Measurements from ENCODE around the gene PLAAT4. TPM values are rescaled to one million over a fixed set of nuclear protein-coding genes. Genes with fewer than 3 reads are reported as not detected.
"Not testable (repeated sequence)": the region's sequence is repeated elsewhere in the genome, so short reads cannot be mapped to it uniquely, and the experiment has no call there.

PLAAT4 gene
- total RNA-seq, 1 donor: 52.0 TPM

DNA sequence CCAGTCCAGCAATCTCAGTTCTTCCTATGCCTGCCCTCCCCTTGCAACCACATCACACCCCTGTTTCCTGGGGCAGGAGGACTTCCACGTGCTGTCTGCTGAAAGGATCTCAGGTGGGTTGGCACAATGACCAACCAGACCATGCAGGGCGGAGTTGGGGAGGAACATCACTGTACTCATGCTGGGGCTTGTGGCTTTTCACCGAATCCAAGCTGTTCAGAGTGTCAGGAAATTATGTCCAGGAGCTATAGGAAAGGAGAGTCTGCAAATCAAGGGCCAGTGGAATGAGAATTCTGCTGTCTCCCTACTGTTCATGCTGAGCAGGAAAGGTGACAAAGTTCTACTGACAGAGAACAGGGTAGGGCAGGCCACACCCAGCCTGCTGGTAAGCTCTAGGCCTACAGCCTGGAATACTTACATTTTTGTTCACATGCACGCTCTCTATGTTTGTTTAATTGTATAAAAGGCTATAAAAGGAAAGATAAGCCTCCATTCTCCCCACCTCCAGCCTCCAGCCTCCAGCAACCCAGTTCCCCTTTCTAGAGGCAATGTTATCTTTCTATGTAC lies 28.3 kb downstream of the PLAAT4 start:
- DNase-seq (ENCODE audit: low read depth in 2 of 3, low spot score in 2 of 3): no peak

DNA sequence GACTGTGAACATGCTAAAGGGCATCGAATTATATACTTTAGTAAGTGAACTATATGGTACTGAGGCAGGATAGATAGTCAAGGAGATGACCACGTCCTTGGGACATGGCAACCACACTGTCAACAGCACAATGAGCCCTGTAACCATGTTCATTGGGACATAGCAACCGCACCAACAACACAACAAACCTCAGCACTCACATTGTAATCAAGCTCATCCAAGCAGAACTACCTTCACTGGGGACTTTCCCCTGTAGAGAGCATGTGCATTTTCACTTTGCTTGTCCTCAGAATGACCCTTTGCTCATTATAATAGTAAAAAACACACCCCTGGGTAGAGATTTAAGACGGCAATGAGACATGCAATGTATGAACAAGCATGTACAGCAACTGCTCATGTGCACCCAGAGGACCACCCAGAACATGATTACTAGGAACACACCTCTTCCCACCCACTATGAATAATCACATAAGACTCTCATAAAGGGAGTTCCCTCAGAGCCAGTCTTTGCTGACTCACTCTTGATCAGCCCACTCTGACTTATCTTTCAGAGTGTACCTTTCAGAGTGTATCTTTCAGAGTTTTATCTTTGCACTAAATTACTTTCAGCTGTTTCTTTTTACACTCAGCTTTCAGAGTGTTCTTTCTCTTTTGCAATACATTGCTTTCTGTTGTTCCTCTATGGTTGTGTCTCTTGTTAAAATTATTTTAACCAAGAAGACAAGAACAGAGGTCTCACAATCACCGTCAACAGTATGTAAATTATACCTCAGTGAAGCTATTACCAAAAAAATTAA lies 30.6 kb downstream of the PLAAT4 start:
- DNase-seq (ENCODE audit: low read depth in 2 of 3, low spot score in 2 of 3): peak; percentile 50 to 92 (median 91)

DNA sequence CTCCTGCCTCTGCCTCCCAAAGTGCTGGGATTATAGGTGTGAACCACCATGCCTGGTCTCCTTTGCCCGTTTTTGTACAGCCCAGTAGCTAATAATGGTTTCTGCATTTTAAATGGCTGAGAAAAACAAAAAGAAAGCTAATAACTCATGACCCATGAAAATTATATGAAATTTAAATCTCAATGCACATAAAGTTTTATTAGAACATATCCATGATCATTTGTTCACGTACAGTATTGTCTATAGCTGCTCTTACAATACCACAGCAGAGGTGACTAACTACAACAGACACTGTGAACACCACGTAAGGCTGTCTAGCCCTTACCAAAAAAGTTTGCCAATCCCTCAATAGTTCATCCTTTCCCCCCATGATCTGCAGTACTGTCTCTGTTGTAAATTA lies 33.0 kb downstream of the PLAAT4 start:
- DNase-seq (ENCODE audit: low read depth in 2 of 3, low spot score in 2 of 3): no peak

DNA sequence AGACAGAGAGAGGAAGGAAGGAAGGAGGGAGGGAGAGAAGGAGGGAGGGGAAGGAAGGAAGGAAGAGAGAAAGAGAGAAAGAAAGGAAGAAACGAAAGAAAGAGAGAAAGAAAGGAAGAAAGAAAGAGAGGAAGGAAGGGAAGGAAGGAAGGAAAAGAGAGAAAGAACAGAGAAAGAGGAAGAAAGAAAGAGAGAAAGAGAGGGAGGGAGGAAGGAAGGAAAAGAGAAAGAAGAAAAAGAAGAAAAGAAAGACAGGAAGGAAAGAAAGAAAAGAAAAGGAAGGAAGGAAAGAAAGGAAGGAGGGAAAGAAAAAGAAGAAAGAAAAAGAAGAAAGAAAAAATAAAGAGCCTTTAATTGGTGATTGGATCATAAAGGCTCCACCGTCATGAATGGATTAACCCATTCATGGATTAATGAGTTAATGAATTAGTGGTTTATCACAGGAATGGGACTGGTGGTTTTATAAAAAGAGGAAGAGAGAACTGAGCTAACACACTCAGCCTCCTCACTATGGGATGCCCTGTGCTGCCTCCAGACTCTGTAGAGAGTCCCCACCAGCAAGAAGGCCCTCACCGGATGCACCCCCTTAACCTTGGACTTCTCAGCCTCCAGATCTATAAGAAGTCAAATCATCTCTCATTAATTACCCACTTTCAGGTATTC lies 35.5 kb downstream of the PLAAT4 start:
- peak in 1 of 3 donors; percentile 30 for DNase-seq (ENCODE audit: low read depth in 2 of 3, low spot score in 2 of 3)

DNA sequence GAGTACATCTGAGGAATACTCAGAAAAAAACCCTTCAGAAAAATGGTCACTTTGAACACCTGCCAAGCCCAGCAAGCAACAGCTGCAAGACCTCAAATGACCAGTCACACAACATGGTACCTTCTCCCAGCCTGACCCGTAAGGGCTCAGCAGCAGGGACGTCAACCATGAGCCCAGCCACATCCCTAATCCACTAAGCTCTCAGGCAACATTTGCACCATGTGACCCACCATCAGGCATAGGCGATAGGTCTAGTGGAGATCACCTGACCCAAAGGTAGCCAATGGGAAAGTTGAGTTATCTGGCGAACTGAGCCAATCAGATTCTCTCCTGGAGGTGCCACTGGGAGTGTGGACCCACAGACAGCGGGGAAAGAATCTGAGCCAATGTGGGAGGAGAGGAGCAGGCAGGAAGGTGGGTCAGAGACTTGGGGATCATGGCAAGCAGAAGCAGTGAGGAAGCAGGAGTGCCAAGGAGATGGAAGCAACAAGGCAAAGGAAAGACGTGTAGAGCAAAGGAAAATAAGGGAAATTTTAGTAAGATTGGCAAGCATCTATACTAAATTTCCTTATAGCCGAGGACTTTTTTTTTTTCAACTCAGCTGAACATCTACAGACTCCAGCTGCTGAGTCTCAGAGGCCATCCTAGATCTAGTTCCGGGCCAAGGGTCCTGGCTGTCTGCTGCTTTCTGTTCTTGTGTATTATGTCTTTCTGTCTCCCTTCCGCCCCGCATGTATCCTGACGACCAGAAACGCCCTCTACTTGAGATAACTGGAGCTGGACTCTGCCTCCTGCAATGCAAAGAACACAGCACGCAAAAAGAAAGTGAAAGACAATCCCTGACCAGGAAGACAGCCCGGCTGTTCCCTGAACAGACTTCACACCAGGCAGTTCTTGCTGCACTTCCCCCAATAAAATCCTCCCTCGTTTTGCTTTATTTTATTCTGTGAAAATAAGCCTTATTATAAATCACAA lies 37.6 kb downstream of the PLAAT4 start:
- peak in 2 of 3 donors; percentile 81 to 82 for DNase-seq (ENCODE audit: low read depth in 2 of 3, low spot score in 2 of 3)

DNA sequence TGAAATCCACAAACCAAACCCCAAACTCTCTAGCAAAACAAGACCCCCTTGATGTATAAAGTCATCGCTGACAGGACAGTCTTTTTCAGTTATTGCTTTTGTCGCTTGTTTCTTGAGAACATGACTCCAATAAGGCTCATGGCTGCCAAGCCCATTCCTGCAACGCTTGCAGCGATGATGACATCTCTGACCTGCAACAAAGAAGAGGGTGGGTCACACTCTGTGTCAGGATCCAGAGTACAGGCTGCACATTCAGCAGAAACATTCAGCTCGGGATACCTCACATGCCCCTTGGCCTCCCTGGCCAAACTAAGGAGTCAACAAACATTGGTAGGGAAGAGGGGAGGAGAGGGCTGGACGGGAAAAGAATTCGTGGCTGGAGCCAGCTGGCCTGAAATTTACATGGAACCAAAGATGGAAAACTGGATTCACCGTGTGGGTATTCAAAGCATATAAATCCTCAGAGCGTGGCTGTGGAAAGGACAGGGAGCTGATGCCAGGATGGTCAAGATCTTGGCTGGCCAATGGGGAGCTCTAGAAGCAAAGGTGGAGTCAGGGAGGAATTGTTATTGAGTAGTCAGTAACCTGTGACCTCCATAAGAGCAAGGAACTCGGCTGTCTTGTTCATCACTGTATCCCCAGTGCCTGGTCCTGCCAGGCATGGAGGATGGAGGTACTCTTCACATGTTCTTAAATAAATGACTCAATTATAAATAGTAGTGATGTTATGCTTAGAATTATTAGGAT lies 38.4 kb downstream of the PLAAT4 start:
- no peak for DNase-seq (ENCODE audit: low read depth in 2 of 3, low spot score in 2 of 3)

DNA sequence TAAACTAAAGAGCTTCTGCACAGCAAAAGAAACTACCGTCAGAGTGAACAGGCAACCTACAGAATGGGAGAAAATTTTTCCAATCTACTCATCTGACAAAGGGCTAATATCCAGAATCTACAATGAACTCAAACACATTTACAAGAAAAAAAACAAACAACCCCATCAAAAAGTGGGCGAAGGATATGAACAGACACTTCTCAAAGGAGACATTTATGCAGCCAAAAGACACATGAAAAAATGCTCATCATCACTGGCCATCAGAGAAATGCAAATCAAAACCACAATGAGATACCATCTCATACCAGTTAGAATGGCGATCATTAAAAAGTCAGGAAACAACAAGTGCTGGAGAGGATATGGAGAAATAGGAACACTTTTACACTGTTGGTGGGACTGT lies 42.3 kb downstream of the PLAAT4 start:
- not testable (repeated sequence) for DNase-seq (ENCODE audit: low read depth in 2 of 3, low spot score in 2 of 3)

DNA sequence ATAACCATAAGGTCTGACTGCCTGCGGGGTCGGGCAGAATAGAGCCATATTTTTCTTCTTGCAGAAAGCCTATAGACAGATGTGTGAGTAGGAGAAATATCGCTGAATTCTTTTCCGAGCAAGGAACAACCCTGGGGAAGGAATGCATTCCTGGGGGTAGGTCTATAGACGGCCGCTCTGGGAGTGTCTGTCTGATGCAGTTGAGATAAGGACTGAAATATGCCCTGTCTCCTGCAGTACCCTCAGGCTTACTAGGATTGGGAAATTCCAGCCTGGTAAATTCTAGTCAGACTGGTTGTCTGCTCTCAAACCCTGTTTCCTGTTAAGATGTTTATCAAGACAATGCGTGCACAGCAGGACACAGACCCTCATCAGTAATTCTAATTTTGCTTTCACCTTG lies 44.6 kb downstream of the PLAAT4 start:
- DNase-seq (ENCODE audit: low read depth in 2 of 3, low spot score in 2 of 3): not testable (repeated sequence)

DNA sequence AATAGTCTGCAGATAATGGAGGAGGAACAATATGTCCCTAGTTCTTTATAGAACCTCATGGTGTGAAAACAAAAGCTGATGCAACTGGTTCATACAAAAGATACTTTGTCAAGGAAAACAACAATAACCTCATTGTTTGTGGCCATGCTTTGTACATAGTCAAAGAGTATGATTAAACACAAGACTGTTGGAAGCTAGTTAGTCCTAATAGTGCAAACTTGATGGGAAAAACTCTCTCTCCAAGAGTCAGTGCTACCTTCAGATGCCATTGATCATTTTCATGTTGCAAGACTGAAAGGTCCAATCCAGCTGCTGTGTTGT lies 46.7 kb downstream of the PLAAT4 start:
- DNase-seq (ENCODE audit: low read depth in 2 of 3, low spot score in 2 of 3): no peak

DNA sequence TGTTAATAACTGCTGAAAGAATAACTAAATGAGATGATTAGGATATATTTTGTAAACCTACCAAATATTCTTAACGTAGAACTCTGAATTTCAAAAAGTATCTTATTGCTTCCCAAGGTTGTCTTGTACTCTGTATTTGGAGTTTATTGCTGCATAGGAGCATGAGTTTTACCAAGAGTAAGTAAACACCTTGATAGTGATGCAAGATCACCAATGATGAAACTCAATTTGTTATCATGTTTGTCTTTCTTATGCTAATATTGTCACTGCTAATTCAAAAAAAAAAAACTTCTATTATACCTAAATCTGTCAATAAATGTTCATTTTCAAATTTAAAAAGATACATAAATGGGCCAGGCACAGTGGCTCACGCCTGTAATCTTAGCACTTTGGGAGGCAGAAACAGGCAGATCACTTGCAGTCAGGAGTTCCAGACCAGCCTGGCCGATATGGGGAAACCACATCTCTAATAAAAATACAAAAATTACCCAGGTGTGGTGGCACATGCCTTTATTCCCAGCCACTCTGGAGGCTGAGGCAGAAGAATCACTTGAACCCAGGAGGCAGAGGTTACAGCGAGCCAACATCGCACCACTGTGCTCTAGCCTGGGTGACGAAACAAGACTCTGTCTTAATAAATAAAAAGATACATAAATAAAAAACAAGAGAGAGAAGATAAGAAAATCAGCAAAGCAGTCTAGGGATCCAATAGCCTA lies 50.0 kb downstream of the PLAAT4 start:
- DNase-seq (ENCODE audit: low read depth in 2 of 3, low spot score in 2 of 3): no peak

DNA sequence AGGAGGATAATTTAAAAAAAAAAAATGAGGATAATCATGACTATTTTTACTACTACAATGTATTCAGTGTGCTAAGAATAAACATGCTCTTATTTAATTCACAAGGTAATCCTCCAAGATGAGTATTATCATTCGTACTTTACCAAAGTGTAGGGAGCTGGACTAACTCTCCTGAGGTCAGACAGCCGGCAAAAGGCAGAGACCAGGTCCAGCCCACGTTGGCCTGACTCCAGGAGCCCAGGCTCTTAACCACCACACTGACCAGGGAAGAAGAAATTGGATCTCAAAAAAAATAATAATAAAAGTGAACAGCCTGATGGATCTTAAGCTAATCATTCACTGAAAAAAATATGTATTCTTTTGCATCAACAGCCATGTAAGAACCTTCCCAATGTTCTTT lies 52.4 kb downstream of the PLAAT4 start:
- no peak for DNase-seq (ENCODE audit: low read depth in 2 of 3, low spot score in 2 of 3)

DNA sequence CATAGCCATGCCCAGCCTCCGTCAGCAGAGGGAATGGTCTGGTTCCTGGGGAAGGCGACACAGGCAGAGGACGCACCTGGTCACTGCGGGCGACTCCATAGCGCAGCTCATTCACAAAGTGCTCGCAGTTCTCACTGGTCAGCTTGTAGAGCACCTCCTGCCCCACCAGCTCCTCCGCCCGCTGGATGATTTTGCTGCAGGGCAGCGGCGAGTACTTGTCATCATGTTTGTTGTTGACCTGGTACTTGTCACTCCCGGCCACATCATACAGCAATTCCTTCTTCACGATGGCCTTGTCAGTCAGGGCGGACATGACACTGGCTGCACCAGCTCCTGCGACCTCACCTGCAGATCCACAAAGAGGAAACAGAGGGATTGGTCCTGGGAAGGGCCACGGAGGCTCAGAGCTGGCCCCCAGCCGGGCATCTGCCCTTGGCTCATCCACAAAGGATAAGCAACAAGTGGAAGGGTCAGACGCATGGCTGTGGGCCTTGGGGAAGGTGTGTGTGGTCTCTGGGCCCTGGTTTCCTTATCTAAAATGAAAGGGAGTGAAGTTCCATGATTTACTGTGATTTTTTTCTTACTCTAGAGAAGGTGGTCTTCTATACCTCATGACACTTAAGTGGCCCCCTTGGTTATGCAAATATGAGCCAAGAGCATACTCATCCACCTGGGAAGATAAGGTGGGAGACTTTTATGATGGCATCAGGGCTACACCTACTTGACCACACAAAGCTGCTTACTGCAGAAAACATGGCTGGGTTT lies 53.6 kb downstream of the PLAAT4 start:
- no peak for DNase-seq (ENCODE audit: low read depth in 2 of 3, low spot score in 2 of 3)

DNA sequence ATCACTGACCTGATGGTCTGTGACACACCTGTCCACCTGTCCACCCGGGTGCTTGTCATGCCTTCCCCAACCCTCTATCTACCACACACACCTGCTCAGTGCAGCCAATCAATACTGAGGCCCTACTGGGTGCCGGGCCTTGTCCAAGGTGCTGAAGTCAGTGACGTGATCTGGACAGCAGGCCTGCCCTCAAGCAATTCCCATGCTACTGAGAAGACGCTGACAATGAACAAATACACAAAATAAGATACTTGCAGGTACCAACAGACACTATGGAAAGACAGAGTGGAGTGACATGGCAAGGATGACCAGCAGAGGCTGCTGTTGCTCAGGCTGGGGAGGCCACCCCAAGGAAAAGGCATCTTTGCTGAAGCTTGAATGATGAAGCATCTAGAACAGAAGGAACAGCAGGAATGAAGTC lies 56.4 kb downstream of the PLAAT4 start:
- DNase-seq (ENCODE audit: low read depth in 2 of 3, low spot score in 2 of 3): peak in 1 of 3 donors; percentile 47

DNA sequence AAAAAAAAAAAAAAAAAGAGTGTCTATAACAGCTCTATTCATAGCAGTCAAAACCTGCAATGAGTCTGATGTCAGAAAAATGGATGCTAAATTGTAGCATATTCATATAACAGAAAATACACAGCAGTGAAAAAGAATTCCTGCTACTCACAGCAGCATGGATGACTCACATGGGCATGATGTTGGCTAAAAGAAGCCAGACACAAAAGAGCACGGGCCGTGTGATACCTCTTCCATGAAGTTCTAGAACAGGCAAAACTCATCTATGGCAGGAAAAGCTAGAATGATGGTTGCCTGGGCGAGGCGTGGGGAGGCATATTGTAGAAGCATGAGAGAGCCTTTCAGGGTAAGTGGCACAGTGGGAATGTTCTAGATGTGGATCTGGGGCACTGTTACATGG lies 58.7 kb downstream of the PLAAT4 start:
- no peak for DNase-seq (ENCODE audit: low read depth in 2 of 3, low spot score in 2 of 3)

Other genes starting within 250 kb of the PLAAT4 start
- not detected for gene SLC22A9, start 167.0 kb upstream of the PLAAT4 start, total RNA-seq
- under 0.01 TPM for gene PLAAT5, start 45.6 kb upstream of the PLAAT4 start, total RNA-seq
- gene LGALS12, start 30.7 kb upstream of the PLAAT4 start, total RNA-seq: 1.9 TPM
- not detected for gene PLAAT2, start 26.6 kb downstream of the PLAAT4 start, total RNA-seq
- gene PLAAT3, start 77.6 kb downstream of the PLAAT4 start, total RNA-seq: not detected
- 35.3 TPM for gene ATL3, start 134.6 kb downstream of the PLAAT4 start, total RNA-seq
- gene RTN3, start 144.7 kb downstream of the PLAAT4 start, total RNA-seq: 43.9 TPM
- 24.0 TPM for gene ZFTA, start 232.0 kb downstream of the PLAAT4 start, total RNA-seq